SU-DHL-6 (cell line): ENCODE measurements around the gene REST.

Experiments used
- EZH2phosphoT487 ChIP-seq: fragments of 200-600 bp; sonication (generic), shearing (Covaris generic); conservative IDR thresholded peaks from 2 replicates; pipeline ENCODE4 v1.6.1; 2018; ENCODE audit warnings: mild to moderate bottlenecking, antibody characterized with exemption, low read length, moderate library complexity, mixed read lengths
- TF ChIP-seq, protein P1 (sequence below): fragments of 200-600 bp; sonication (generic); IDR thresholded peaks from one replicate; pipeline ENCODE4 v1.5.1; 2017; ENCODE audit warnings: antibody characterized with exemption, mild to moderate bottlenecking, low read length, moderate library complexity; ENCODE audit not compliant: insufficient read depth, poor library complexity, severe bottlenecking

DNA sequence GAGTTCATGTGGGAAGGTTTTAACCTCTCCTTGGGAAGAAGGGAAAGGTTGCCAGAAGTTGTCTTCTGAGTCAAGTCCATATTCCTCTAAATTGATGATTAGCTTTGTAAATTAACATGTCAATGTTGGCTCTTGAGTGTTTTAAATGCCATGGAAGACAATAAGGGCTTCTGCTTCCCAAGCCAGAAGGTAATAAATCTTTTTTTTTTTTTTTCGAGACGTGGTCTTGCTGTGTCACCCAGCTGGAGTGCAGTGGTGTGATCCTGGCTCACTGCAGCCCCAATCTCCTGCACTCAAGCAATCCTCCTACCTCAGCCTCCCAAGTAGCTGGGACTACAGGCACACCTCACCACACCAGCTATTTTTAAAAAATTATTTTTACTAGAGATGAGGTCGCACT lies 5.0 kb upstream of the REST start:
- TF ChIP-seq, protein P1, sequence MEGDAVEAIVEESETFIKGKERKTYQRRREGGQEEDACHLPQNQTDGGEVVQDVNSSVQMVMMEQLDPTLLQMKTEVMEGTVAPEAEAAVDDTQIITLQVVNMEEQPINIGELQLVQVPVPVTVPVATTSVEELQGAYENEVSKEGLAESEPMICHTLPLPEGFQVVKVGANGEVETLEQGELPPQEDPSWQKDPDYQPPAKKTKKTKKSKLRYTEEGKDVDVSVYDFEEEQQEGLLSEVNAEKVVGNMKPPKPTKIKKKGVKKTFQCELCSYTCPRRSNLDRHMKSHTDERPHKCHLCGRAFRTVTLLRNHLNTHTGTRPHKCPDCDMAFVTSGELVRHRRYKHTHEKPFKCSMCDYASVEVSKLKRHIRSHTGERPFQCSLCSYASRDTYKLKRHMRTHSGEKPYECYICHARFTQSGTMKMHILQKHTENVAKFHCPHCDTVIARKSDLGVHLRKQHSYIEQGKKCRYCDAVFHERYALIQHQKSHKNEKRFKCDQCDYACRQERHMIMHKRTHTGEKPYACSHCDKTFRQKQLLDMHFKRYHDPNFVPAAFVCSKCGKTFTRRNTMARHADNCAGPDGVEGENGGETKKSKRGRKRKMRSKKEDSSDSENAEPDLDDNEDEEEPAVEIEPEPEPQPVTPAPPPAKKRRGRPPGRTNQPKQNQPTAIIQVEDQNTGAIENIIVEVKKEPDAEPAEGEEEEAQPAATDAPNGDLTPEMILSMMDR, result no peak
- no peak for TF ChIP-seq EZH2phosphoT487
